ENCODE results near the gene ACOT8.
"Not testable (repeated sequence)": the region's sequence is repeated elsewhere in the genome, so short reads cannot be mapped to it uniquely, and the experiment has no call there.

Gene ACOT8

GRCh38 chr20:45850926-45851325 lies 6.3 kb downstream of the ACOT8 start:
- no peak for DNase-seq

- DNase-seq = no peak
Observed at GRCh38 chr20:45850238-45850637, 7.0 kb downstream of the ACOT8 start.

GRCh38 chr20:45848969-45849582 lies 8.1 kb downstream of the ACOT8 start:
- no peak for DNase-seq

GRCh38 chr20:45848421-45848820 lies 8.8 kb downstream of the ACOT8 start:
- DNase-seq = no peak

- DNase-seq = no peak
Observed at GRCh38 chr20:45845452-45845851, 11.7 kb downstream of the ACOT8 start.

GRCh38 chr20:45843506-45843905 lies 13.7 kb downstream of the ACOT8 start:
- DNase-seq = no peak

GRCh38 chr20:45842169-45842812 lies 14.9 kb downstream of the ACOT8 start:
- no peak for DNase-seq

- no peak for DNase-seq
Observed at GRCh38 chr20:45841407-45842129, 15.6 kb downstream of the ACOT8 start.

- DNase-seq = no peak
Observed at GRCh38 chr20:45840700-45841198, 16.4 kb downstream of the ACOT8 start.

GRCh38 chr20:45836841-45837240 lies 20.4 kb downstream of the ACOT8 start:
- DNase-seq = no peak

GRCh38 chr20:45835825-45836224 lies 21.4 kb downstream of the ACOT8 start:
- peak; percentile 33 for DNase-seq

GRCh38 chr20:45835329-45835765 lies 21.8 kb downstream of the ACOT8 start:
- DNase-seq = no peak

GRCh38 chr20:45834797-45835161 lies 22.4 kb downstream of the ACOT8 start:
- no peak for DNase-seq

- DNase-seq = peak; percentile 70
Observed at GRCh38 chr20:45833883-45834796, 23.1 kb downstream of the ACOT8 start.

GRCh38 chr20:45833030-45833882 lies 23.9 kb downstream of the ACOT8 start, which contains the start of gene SNX21:
Gene SNX21 (plus strand): TSS chr20:45833799. CDS start chr20:45833920, 121 bp downstream.
- peak; percentile 93 for DNase-seq

GRCh38 chr20:45832619-45833018 lies 24.6 kb downstream of the ACOT8 start:
- no peak for DNase-seq

GRCh38 chr20:45829673-45830106 lies 27.5 kb downstream of the ACOT8 start:
- not testable (repeated sequence) for DNase-seq

GRCh38 chr20:45828589-45828988 lies 28.6 kb downstream of the ACOT8 start:
- no peak for DNase-seq

- no peak for DNase-seq
Observed at GRCh38 chr20:45827712-45828111, 29.5 kb downstream of the ACOT8 start.

- DNase-seq = no peak
Observed at GRCh38 chr20:45827030-45827652, 30.1 kb downstream of the ACOT8 start, which contains the start of gene TNNC2. Gene TNNC2 (minus strand): TSS chr20:45827312. CDS start chr20:45827248, 64 bp downstream.

All from fibroblast of upper back skin (primary cell).